Osteocyte (in vitro differentiated cells): Measurements from ENCODE around the gene SNX3. TPM values are rescaled to one million over a fixed set of nuclear protein-coding genes. Genes with fewer than 3 reads are reported as not detected.

Experiments
- DNase-seq: peaks from one replicate; pipeline ENCODE4 v3.0.0; 2021; ENCODE audit warnings: mixed read lengths; ENCODE audit not compliant: unreplicated experiment; ENCODE audit errors: extremely low spot score
- H3K27ac Mint-ChIP-seq: one replicate; pipeline ENCODE4 v1.8.0; 2021; ENCODE audit warnings: mild to moderate bottlenecking, mixed read lengths; ENCODE audit not compliant: unreplicated experiment
- H3K27me3 Mint-ChIP-seq: one replicate; pipeline ENCODE4 v1.8.0; 2021; ENCODE audit warnings: mixed read lengths; ENCODE audit not compliant: unreplicated experiment
- H3K36me3 Mint-ChIP-seq: one replicate; pipeline ENCODE4 v1.8.0; 2021; ENCODE audit warnings: mixed read lengths; ENCODE audit not compliant: unreplicated experiment
- H3K4me1 Mint-ChIP-seq: one replicate; pipeline ENCODE4 v1.8.0; 2021; ENCODE audit warnings: mixed read lengths; ENCODE audit not compliant: unreplicated experiment
- H3K4me3 Mint-ChIP-seq: one replicate; pipeline ENCODE4 v1.8.0; 2021; ENCODE audit warnings: mild to moderate bottlenecking, moderate library complexity, mixed read lengths; ENCODE audit not compliant: unreplicated experiment
- H3K9me3 Mint-ChIP-seq: one replicate; pipeline ENCODE4 v1.8.0; 2021; ENCODE audit warnings: mixed read lengths; ENCODE audit not compliant: unreplicated experiment
- total RNA-seq: library from RNA; stranded (reverse); gene quantifications from 2 replicates; pipeline ENCODE4 v1.2.1, GENCODE V29; 2021
- TF ChIP-seq, protein P1 (sequence below): fragments of 200-600 bp; sonication (generic); IDR thresholded peaks from 2 replicates; pipeline ENCODE4 v1.5.0; 2021; ENCODE audit warnings: antibody characterized with exemption, mild to moderate bottlenecking, moderate library complexity

The SNX3 gene
- total RNA-seq, 1 donor from 2014 or later, result 171 TPM

DNA sequence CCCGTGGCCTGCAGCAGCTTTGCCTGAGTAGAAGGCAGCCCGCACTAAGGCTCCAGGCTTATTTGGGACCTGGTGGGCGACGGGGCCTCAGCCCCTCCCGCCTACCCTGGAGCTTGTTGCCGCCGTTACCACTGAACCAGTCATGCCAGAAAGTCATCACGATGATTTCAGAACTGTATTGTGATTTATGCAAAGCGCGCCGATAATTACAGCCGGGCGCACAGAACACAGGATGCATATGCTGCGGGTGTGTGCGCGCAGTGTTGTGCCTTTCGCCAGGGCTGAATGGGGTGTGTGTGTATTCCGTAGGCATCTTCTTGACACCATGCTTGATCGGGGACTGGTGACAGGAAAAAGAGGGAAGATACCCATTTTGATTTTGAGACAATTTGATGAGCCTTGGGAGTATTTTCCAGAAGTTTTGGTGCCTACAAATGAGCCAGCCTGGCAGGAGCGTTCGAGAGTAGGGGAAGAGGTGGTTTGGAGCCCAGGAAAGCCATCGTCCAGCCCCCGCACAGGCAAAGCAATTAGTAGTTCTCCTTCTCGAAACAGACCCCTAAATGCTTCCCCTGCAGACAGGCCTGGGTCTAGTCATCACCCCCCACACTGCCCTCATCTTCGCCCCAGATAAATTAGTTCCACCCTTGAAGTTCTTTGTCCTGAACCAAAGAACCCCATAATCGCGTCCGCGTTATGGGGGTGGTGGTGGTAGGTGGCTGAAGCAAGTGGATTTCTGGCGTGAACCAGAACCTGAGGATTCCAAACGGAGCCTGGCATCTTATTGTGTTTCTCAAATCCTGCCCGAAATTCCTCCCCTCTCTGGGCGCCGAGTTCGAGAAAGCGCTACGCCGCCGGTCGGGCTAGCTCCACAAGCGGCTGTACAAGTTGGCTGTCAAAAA is 96.9 kb downstream of the SNX3 start:
- H3K4me1 Mint-ChIP-seq, result peaks cover 37% of the 10 kb centered on the region

DNA sequence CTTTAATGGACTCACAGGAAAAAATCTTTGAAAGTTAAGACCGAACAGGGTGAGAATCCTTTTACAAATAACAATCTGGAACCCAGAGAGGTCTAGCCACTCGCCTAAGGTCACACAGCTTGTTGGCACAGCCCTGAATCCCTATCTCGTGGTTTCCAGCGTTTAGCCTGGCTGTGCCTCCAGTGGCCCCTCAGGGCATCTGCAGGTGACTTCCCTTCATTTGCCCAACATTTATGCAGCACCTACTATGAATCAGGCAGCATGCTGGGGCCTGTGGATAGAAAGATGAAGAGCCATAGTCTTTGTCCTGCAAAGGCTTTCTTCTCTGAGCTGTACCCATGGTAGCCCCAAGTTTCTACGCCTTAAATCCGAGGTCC is 97.6 kb downstream of the SNX3 start:
- TF ChIP-seq, protein P1, sequence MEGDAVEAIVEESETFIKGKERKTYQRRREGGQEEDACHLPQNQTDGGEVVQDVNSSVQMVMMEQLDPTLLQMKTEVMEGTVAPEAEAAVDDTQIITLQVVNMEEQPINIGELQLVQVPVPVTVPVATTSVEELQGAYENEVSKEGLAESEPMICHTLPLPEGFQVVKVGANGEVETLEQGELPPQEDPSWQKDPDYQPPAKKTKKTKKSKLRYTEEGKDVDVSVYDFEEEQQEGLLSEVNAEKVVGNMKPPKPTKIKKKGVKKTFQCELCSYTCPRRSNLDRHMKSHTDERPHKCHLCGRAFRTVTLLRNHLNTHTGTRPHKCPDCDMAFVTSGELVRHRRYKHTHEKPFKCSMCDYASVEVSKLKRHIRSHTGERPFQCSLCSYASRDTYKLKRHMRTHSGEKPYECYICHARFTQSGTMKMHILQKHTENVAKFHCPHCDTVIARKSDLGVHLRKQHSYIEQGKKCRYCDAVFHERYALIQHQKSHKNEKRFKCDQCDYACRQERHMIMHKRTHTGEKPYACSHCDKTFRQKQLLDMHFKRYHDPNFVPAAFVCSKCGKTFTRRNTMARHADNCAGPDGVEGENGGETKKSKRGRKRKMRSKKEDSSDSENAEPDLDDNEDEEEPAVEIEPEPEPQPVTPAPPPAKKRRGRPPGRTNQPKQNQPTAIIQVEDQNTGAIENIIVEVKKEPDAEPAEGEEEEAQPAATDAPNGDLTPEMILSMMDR, result no peak
- Mint-ChIP-seq H3K4me3 (no peak overlapping the region), H3K27me3 (peaks cover 95% of the 10 kb centered on the region), H3K27ac (no peak overlapping the region), H3K36me3 (peaks cover 2% of the 10 kb centered on the region), H3K4me1 (peaks cover 37% of the 10 kb centered on the region), H3K9me3 (no peaks in the 10 kb centered on the region)
- DNase-seq, result no peak

More for the DNA sequence above, 96.9 kb downstream of the SNX3 start:
- TF ChIP-seq, protein P1, result no peak
- H3K36me3 Mint-ChIP-seq, result no peaks in the 10 kb centered on the region
- peaks cover 94% of the 10 kb centered on the region for H3K27me3 Mint-ChIP-seq
- no peaks in the 10 kb centered on the region for H3K9me3 Mint-ChIP-seq
- no peak overlapping the region for H3K4me3 Mint-ChIP-seq
- DNase-seq, result no peak
- no peak overlapping the region for H3K27ac Mint-ChIP-seq

DNA sequence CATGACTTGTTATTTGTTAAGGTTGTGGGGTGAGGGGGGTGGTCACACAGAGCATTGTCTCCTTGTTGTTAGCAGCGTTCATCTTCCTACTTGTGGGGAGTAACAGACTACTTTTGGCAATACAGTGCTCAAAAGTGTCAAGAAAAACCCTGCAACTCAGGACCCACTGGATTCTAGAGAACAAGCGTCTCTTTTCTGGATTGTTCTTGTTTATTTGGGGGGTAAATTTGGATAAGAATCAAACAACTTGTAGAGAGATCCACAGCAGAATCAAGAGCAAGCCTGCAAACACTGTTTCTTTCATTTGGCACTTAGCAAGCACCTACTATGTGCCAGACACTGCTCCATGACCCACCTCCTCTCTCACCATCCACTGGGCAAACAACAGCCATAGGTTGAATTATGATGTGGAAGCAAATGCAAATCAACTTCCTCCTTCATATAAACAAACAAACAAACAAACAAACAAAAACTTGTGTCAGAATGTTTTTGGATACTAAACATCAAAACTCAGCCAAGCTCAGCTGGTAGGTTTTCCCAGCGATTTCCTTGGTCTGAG is 99.0 kb downstream of the SNX3 start:
- peaks cover 90% of the 10 kb centered on the region for H3K27me3 Mint-ChIP-seq
- H3K27ac Mint-ChIP-seq, result no peak overlapping the region
- TF ChIP-seq, protein P1, result no peak
- H3K4me1 Mint-ChIP-seq, result peaks cover 35% of the 10 kb centered on the region
- H3K4me3 Mint-ChIP-seq, result no peak overlapping the region
- no peaks in the 10 kb centered on the region for H3K9me3 Mint-ChIP-seq
- no peak for DNase-seq
- H3K36me3 Mint-ChIP-seq, result peaks cover 4% of the 10 kb centered on the region

Other genes starting within 250 kb of the SNX3 start
- 49.9 and 54.1 TPM in 2 replicates for gene OSTM1, start 186.3 kb downstream of the SNX3 start, total RNA-seq
- gene NR2E1, start 95.0 kb downstream of the SNX3 start, total RNA-seq, result not detected in 2 replicates
- 7.3 and 9.5 TPM in 2 replicates for gene AFG1L, start 34.0 kb upstream of the SNX3 start, total RNA-seq